Heart right ventricle (tissue), 16 donors: ENCODE data around the gene KCNMA1. TPM values are rescaled to one million over a fixed set of nuclear protein-coding genes. Genes with fewer than 3 reads are reported as not detected.
A peak's percentile ranks its signal among the peaks of the same experiment; 100 is the strongest.

Experiments used
- ATAC-seq, 8 donors: fragments of 200-7000 bp; cut with Tn5 transposase; one replicate each; pipeline ENCODE4 v1.9.1; 2020; ENCODE audit warnings: mild to moderate bottlenecking in 8 of 8, moderate library complexity in 8 of 8, moderate number of reproducible peaks in 1 of 8
- DNase-seq, 2 donors: peaks; one replicate each; pipeline ENCODE4 v3.0.0-alpha.2; 2020
- H3K27ac ChIP-seq, 10 donors: fragments of 200-600 bp; sonication (generic) in 2 of 10; one replicate each; pipeline versions ENCODE4 v1.5.0 to v1.8.0; 2020 to 2022; ENCODE audit warnings: mild to moderate bottlenecking in 3 of 10
- H3K27me3 ChIP-seq, 7 donors: fragments of 200-600 bp; one replicate each; pipeline ENCODE4 v1.8.0; 2021 to 2022; ENCODE audit warnings: mild to moderate bottlenecking in 2 of 7
- H3K36me3 ChIP-seq, 9 donors: fragments of 200-600 bp; sonication (generic) in 1 of 9; one replicate each; pipeline versions ENCODE4 v1.5.0 to v1.8.0; 2020 to 2022; ENCODE audit warnings: mild to moderate bottlenecking in 2 of 9
- H3K4me1 ChIP-seq, 9 donors: fragments of 200-600 bp; sonication (generic) in 1 of 9; one replicate each; pipeline versions ENCODE4 v1.5.0 to v1.8.0; 2020 to 2022; ENCODE audit warnings: mild to moderate bottlenecking in 4 of 9
- H3K4me3 ChIP-seq, 10 donors: fragments of 200-600 bp; sonication (generic) in 2 of 10; one replicate each; pipeline versions ENCODE4 v1.5.0 to v1.8.0; 2020 to 2022; ENCODE audit warnings: mild to moderate bottlenecking in 7 of 10, moderate library complexity in 2 of 10
- H3K9me3 ChIP-seq, 11 donors: fragments of 200-600 bp in 10 of 11; sonication (generic) in 2 of 11; one replicate each; pipeline versions ENCODE4 v1.5.0 to v1.8.0; 2013 to 2022; ENCODE audit warnings: mild to moderate bottlenecking in 2 of 11, control low read depth in 1 of 11, moderate library complexity in 1 of 11
- CTCF ChIP-seq, 9 donors: fragments of 200-600 bp; sonication (generic) in 2 of 9; IDR thresholded peaks; one replicate each; pipeline versions ENCODE4 v1.5.0 to v1.8.0; 2021 to 2022; ENCODE audit warnings: antibody characterized with exemption in 9 of 9, mild to moderate bottlenecking in 5 of 9, moderate library complexity in 1 of 9
- WGBS, 2 donors: extraction: QIAGEN DNeasy Blood & Tissue Kit; methylation state at CpG; one replicate each; pipeline ENCODE4 v1.1.7; 2013; ENCODE audit warnings: inconsistent platforms in 1 of 2; 5-methylcytosine and 5-hydroxymethylcytosine counted together
- intact Hi-C, 10 donors: fragments of 100-400 bp; cut with DNase I; formaldehyde crosslinking; loops; one replicate each; pipeline versions ENCODE4 v1.11.1 to v1.14.2; 2022
- polyA plus RNA-seq, 2 donors: library from polyadenylated mRNA; stranded (reverse); fragments of 200-250 nt; gene quantifications; one replicate each; pipeline ENCODE4 v1.2.3, GENCODE V29; 2013
- total RNA-seq, 10 donors: library from RNA; stranded (reverse); fragmentation: NEBNext Ultra II Directional in 3 of 10; extraction: Animal tissue kit (Norgen Biotek cat#: 25700) in 3 of 10; gene quantifications; one replicate each; pipeline versions ENCODE4 v1.2.1 to v1.2.4, GENCODE V29; 2021 to 2023
- donor health status: Arrhythmogenic right ventricular cardiomyopathy.
- donor health status: ischemic (EF 13 %, LVEDD 7.1; RV severe dilation, severe dysfunction).
- donor health status: healthy with polysubstance abuse.
- donor health status: DM: no; HTN: yes; CAD: no.
- donor health status: DM: no; HTN: no; CAD: no.
- donor health status: ischemic (EF 25% LVEDD 6.9; RV normal size, moderate dysfunction).
- donor health status: ischemic (EF 25% LVEDD 5.7; RV mildly dilated, moderate dysfunction).
- donor health status: healthy.
- donor health status: DM: yes; HTN: yes; CAD: no.
- donor health status: Ischemic cardiomyopathy.
- donor health status: ischemic (EF 35%, LVEDD 5.7; RV mildly dilated, moderate dysfunction).
- donor health status: nonischemic (EF 11% LVEDD 7.7; RV severe dilation, severe dysfunction).
- donor health status: DM: yes; HTN: yes; CAD: no.
- donor health status: PGD.
- donor health status: ischemic (EF 29% LVEDD 5.4; RV normal size, mild dysfunction).
- donor health status: nonischemic (EF 23%, LVEDD 6.1; RV moderate dilation, normal function).

KCNMA1 gene
- total and polyA plus RNA-seq, 12 donors = 0.59 to 5.3 (median 1.6) TPM

DNA sequence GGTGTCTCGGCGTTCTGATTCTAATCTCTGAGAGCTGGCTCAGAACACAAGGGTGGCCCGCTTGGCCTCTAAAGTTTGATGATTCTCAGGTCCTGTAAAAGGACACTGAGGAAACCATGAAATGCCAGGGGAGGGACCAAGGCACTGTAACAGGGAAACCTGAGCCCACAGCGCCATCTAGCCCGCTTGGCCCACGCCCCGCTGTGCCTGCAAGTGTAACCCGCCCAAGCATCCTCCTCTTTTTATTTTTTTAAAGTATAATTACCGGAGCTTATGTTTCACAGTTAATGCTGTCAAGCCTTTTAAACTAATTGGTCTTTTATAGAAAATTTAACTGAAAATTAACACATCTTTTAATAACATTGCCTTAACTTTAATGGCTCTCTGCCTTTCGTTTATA, 734.7 kb downstream of the KCNMA1 start:
- peaks cover 0 to under 1% (median 0%) of the 10 kb centered on the region in 11 donors for H3K9me3 ChIP-seq
- TF ChIP-seq CTCF (IDR thresholded peaks at IDR 0.05) = peak in 7 of 9 donors; percentile 43 to 71 (median 58)
- peaks cover 0 to 3% (median 0%) of the 10 kb centered on the region in 9 donors for H3K4me1 ChIP-seq
- ATAC-seq (peak in 7 of 8 donors; percentile 77 to 89 (median 82)), DNase-seq (peak; percentile 71 to 78)
- WGBS, 2 donors = 40 to 46% methylated on average over 10 of the region's 10 CpGs
- H3K27ac ChIP-seq = no peak overlapping the region
- H3K36me3 ChIP-seq = no peaks in the 10 kb centered on the region
- H3K27me3 ChIP-seq = no peaks in the 10 kb centered on the region
- intact Hi-C loops = loop anchor here in 3 of 10 donors (10.0 kb wide), 2 partner anchors 128 to 348 kb away; no protein-coding TSS in a partner anchor
- no peak overlapping the region for H3K4me3 ChIP-seq

GRCh38 chr10:76901701-76902100, 735.9 kb downstream of the KCNMA1 start:
- no peak for TF ChIP-seq CTCF (IDR thresholded peaks at IDR 0.05)
- intact Hi-C loops = loop anchor here in 3 of 10 donors (10.0 kb wide), 2 partner anchors 127 to 347 kb away; no protein-coding TSS in a partner anchor

DNA sequence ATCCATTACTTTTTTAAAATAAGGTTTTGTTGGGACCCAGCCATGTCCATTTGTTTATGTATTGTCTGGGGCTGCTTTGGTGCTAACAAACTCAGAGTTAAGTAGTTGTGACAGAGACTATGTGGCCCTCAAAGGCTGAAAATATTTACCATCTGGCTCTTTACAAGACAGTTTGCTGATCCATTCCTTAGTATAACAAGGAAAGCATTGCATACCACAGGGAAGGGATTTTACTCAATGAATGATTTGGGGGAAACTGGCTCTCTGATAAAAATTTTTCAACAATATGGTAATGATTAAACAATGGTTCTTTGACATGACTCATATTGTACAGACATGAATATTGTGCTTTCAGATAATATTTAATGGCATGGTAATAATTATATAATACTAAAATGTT, 738.1 kb downstream of the KCNMA1 start:
- no peak for TF ChIP-seq CTCF (IDR thresholded peaks at IDR 0.05)
- Histone ChIP-seq H3K36me3 (no peaks in the 10 kb centered on the region), H3K27me3 (no peaks in the 10 kb centered on the region), H3K4me3 (no peak overlapping the region), H3K9me3 (peaks cover 0 to 8% (median 0%) of the 10 kb centered on the region in 11 donors), H3K4me1 (peaks cover 0 to 3% (median 0%) of the 10 kb centered on the region in 9 donors), H3K27ac (no peak overlapping the region)
- DNase-seq (no peak), ATAC-seq (no peak)
- intact Hi-C loops = no loop called here

More at GRCh38 chr10:76901701-76902100, 735.9 kb downstream of the KCNMA1 start:
- DNase-seq (no peak), ATAC-seq (no peak)
- no peak overlapping the region for H3K4me3 ChIP-seq
- H3K36me3 ChIP-seq = no peaks in the 10 kb centered on the region
- H3K4me1 ChIP-seq = peaks cover 0 to 3% (median 0%) of the 10 kb centered on the region in 9 donors
- H3K27ac ChIP-seq = no peak overlapping the region
- no peaks in the 10 kb centered on the region for H3K27me3 ChIP-seq
- WGBS, 2 donors = 85 to 90% methylated on average over 3 of the region's 3 CpGs
- H3K9me3 ChIP-seq = peaks cover 0 to 4% (median 0%) of the 10 kb centered on the region in 11 donors

- DNase-seq (no peak), ATAC-seq (no peak)
- peaks cover 0 to 7% (median 0%) of the 10 kb centered on the region in 11 donors for H3K9me3 ChIP-seq
- H3K4me1 ChIP-seq = peaks cover 0 to 5% (median 0%) of the 10 kb centered on the region in 9 donors
- no peaks in the 10 kb centered on the region for H3K27me3 ChIP-seq
- no peaks in the 10 kb centered on the region for H3K36me3 ChIP-seq
- TF ChIP-seq CTCF (IDR thresholded peaks at IDR 0.05) = no peak
- H3K4me3 ChIP-seq = no peak overlapping the region
- WGBS, 2 donors = 60 to 63% methylated on average over 5 of the region's 5 CpGs
- no peak overlapping the region for H3K27ac ChIP-seq
- intact Hi-C loops = no loop called here
Measured at GRCh38 chr10:76892766-76893479, 744.7 kb downstream of the KCNMA1 start.
